Osteoblast (primary cell): ENCODE results near the gene CHN2. TPM values are rescaled to one million over a fixed set of nuclear protein-coding genes. Genes with fewer than 3 reads are reported as not detected.

ENCODE experiments used
- DNase-seq: peaks from one replicate; pipeline ENCODE4 v3.0.0; 2011; ENCODE audit warnings: low spot score, mixed read lengths; ENCODE audit not compliant: insufficient read length; ENCODE audit errors: missing footprints
- H2AFZ ChIP-seq: 2 replicates; pipeline ENCODE4 v1.6.0; 2011; ENCODE audit warnings: mild to moderate bottlenecking, low read length
- H3K27ac ChIP-seq: 2 replicates; pipeline ENCODE4 v1.5.1; 2011; ENCODE audit warnings: mild to moderate bottlenecking, low read depth, low read length, moderate library complexity
- H3K27me3 ChIP-seq: 2 replicates; pipeline ENCODE4 v1.6.0; 2012; ENCODE audit warnings: mild to moderate bottlenecking, control low read depth, inconsistent platforms, low read length, moderate library complexity; ENCODE audit not compliant: insufficient read depth
- H3K36me3 ChIP-seq: 2 replicates; pipeline ENCODE4 v1.5.1; 2011; ENCODE audit warnings: mild to moderate bottlenecking, low read length, control low read depth, moderate library complexity; ENCODE audit not compliant: insufficient read depth
- H3K4me1 ChIP-seq: 2 replicates; pipeline ENCODE4 v1.5.1; 2011; ENCODE audit warnings: mild to moderate bottlenecking, low read length, control low read depth, moderate library complexity; ENCODE audit not compliant: insufficient read depth
- H3K4me2 ChIP-seq: 2 replicates; pipeline ENCODE4 v1.6.0; 2011; ENCODE audit warnings: mild to moderate bottlenecking, low read length; ENCODE audit not compliant: insufficient read depth
- H3K4me3 ChIP-seq: fragments of 200-600 bp; sonication (generic); 3 replicates; pipeline ENCODE4 v1.5.1; 2012; ENCODE audit warnings: mild to moderate bottlenecking, low read length, inconsistent platforms; ENCODE audit not compliant: insufficient read depth
- H3K79me2 ChIP-seq: 2 replicates; pipeline ENCODE4 v1.6.0; 2012; ENCODE audit warnings: mild to moderate bottlenecking, low read length, control low read depth, inconsistent platforms; ENCODE audit not compliant: insufficient read depth
- H3K9me3 ChIP-seq: 2 replicates; pipeline ENCODE4 v1.5.1; 2011; ENCODE audit warnings: low read depth, low read length, control low read depth
- H4K20me1 ChIP-seq: 2 replicates; pipeline ENCODE4 v1.6.0; 2012; ENCODE audit warnings: mild to moderate bottlenecking, low read length, control low read depth; ENCODE audit not compliant: insufficient read depth
- total RNA-seq: library from RNA; depleted of rRNA; stranded (reverse); fragments of >200 nt; gene quantifications from 2 replicates; pipeline ENCODE4 v1.2.3, GENCODE V29; 2012
- TF ChIP-seq, protein P1 (sequence below): IDR thresholded peaks from 2 replicates; pipeline ENCODE4 v1.5.1; 2011; ENCODE audit warnings: mild to moderate bottlenecking, low read depth, low read length, moderate library complexity; ENCODE audit errors: extremely low read depth

Gene CHN2
- total RNA-seq, result under 0.01 TPM in 1 of 2 replicates, not detected in the other

DNA sequence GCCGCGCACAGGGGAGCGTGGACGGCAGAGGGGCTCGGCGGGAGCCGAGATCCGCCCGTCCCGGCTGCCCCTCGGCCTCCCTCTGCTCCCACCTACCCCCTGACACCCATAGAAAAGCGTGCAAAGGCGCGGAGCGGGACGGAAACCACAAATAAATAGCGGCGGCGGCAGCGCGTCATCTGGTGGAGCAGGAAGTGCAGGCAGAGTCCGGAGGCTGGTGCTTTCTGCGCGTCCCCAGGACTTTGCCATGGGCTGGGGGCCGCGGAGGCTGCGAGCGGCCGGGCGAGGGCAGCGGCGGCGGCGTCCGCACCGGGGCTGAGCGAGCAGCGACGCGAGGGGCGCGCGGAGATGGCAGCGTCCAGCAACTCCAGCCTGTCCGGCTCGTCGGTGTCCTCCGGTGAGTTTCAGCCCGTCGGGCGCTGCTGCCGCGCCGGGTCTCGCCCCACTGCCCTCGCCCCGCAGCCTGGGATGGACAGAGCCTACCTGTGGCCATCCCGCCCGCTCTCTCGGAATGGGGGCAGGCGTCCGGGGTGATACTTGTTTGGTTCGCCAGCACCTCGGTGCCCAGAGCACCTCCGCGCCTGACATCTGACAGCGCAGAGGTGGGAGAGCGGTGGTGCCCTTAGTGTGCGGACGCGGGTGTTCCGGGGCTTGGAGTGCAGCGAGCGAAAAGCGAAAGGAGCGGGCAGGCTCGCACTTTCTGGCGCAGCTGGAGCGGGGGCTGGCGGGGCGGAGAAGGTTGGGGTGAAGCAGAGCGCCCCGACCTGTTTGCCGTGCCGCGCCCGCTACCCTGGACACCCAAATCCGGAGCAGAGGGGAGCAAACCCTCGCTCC lies at the start of gene CHN2:
Gene CHN2 (plus strand): TSS at position 182 of the 834 bp plus-strand sequence.
- TF ChIP-seq, protein P1, sequence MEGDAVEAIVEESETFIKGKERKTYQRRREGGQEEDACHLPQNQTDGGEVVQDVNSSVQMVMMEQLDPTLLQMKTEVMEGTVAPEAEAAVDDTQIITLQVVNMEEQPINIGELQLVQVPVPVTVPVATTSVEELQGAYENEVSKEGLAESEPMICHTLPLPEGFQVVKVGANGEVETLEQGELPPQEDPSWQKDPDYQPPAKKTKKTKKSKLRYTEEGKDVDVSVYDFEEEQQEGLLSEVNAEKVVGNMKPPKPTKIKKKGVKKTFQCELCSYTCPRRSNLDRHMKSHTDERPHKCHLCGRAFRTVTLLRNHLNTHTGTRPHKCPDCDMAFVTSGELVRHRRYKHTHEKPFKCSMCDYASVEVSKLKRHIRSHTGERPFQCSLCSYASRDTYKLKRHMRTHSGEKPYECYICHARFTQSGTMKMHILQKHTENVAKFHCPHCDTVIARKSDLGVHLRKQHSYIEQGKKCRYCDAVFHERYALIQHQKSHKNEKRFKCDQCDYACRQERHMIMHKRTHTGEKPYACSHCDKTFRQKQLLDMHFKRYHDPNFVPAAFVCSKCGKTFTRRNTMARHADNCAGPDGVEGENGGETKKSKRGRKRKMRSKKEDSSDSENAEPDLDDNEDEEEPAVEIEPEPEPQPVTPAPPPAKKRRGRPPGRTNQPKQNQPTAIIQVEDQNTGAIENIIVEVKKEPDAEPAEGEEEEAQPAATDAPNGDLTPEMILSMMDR, result no peak
- Histone ChIP-seq H2AFZ (peak within 1 kb of the TSS; percentile 44), H3K4me2 (peak within 1 kb of the TSS; percentile 70), H3K4me1 (no peaks in the 10 kb centered on the region), H3K9me3 (no peaks in the 10 kb centered on the region), H3K4me3 (peak within 1 kb of the TSS; percentile 61), H3K79me2 (no peaks in the 10 kb centered on the region), H4K20me1 (no peaks in the 10 kb centered on the region), H3K27ac (no peak within 1 kb of the TSS), H3K36me3 (no peaks in the 10 kb centered on the region), H3K27me3 (peaks cover 74% of the 10 kb centered on the region)
- DNase-seq, result peak; percentile 65

DNA sequence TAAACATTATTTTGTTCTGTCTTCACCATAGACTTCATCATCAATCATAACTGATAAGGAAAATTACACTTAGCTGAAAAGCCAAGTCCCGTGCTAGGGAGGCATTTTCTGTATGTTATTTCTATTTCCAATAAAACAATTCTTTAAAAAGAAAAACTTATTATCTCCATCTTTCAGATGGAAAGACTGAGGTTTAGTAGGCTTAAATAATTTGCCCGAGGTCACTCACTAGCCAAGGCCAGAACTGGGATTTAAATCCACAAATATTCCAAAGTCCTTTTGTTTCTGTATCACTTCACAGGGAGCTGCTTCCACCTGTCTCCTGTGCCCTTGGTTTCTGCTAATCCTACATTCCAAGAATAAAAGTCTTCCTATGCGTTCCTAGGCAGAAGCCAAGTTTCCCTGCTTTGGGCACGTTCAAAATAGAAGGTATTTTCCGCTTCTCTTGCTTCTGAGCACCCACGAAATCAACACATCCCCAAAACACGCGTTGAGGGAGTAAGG lies 49.0 kb upstream of the CHN2 start:
- Histone ChIP-seq H3K4me2 (no peak overlapping the region), H4K20me1 (no peaks in the 10 kb centered on the region), H3K27me3 (peaks cover 53% of the 10 kb centered on the region)

DNA sequence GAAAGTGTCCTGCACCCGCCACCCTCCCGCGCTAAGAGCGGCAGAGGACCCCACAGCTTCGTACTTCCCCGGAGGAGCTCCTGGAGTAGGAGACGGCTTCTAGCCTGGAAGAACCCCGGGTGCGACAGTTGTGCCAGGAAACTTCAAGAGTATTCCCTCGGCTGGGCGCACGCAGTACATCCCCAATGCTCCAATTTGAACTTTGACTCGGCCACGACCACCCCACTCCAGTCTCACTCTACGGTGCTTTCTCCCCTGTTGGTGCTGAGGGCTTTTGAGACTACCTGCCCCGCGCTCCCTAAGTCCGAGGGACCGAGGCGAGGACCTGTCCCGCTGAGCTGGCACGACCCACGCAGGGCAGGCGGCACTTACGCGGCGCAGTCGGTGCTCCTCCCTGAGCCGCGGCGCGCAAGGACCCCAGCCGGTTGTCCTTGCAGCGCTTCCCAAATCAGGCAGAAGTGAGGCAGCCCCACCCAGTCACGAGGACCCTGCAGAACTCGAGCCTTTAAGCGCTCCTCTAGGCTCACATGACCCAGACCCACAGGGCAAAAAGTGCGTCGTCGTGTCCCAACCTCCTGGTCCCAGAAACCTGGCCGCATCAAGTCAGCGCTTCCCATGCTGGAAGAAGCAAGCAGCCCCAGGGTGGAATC lies 48.4 kb upstream of the CHN2 start, which contains the start of gene CPVL:
Gene CPVL (minus strand): TSS at position 481 of the 650 bp plus-strand sequence. CDS start 25,476 bp downstream, outside the sequence.
- Histone ChIP-seq H3K27ac (no peak within 1 kb of the TSS), H3K4me3 (no peak within 1 kb of the TSS), H3K9me3 (no peaks in the 10 kb centered on the region), H3K79me2 (no peaks in the 10 kb centered on the region), H3K4me2 (peak within 1 kb of the TSS; percentile 1), H3K27me3 (peaks cover 55% of the 10 kb centered on the region), H3K36me3 (no peaks in the 10 kb centered on the region), H2AFZ (no peak within 1 kb of the TSS), H3K4me1 (no peaks in the 10 kb centered on the region), H4K20me1 (no peaks in the 10 kb centered on the region)
- no peak for DNase-seq
- TF ChIP-seq, protein P1, result no peak

More for the DNA sequence above, 49.0 kb upstream of the CHN2 start:
- TF ChIP-seq, protein P1, result no peak
- H3K27ac ChIP-seq, result no peak overlapping the region
- no peaks in the 10 kb centered on the region for H3K4me1 ChIP-seq
- H3K9me3 ChIP-seq, result no peaks in the 10 kb centered on the region
- no peaks in the 10 kb centered on the region for H3K36me3 ChIP-seq
- DNase-seq, result no peak
- H2AFZ ChIP-seq, result no peak overlapping the region
- H3K79me2 ChIP-seq, result no peaks in the 10 kb centered on the region
- H3K4me3 ChIP-seq, result no peak overlapping the region
